GM10248 (cell line): ENCODE data around the gene CBX3.
"Not testable (repeated sequence)": the region's sequence is repeated elsewhere in the genome, so short reads cannot be mapped to it uniquely, and the experiment has no call there.

Source experiments
- CTCF ChIA-PET: fragments of 300-600 bp; sonication (Branson Sonifier 250); formaldehyde crosslinking; extraction: SDS; loops from one replicate; lab custom pipeline; 2021; ENCODE audit warnings: antibody characterized with exemption; lab: Yijun Ruan, JAX
- POLR2A ChIA-PET: fragments of 350-650 bp; sonication (Branson Sonifier 250); formaldehyde crosslinking; extraction: SDS; loops from one replicate; lab custom pipeline; 2020; ENCODE audit warnings: antibody characterized with exemption; lab: Yijun Ruan, JAX
- DNase-seq: peaks from one replicate; pipeline ENCODE4 v3.0.0; 2012; ENCODE audit errors: extremely low spot score
- CTCF ChIP-seq: IDR thresholded peaks from 2 replicates; pipeline ENCODE4 v1.5.1; 2012; ENCODE audit warnings: mild to moderate bottlenecking, low read depth; ENCODE audit errors: extremely low read depth, missing control alignments, control extremely low read depth

CBX3 gene

DNA sequence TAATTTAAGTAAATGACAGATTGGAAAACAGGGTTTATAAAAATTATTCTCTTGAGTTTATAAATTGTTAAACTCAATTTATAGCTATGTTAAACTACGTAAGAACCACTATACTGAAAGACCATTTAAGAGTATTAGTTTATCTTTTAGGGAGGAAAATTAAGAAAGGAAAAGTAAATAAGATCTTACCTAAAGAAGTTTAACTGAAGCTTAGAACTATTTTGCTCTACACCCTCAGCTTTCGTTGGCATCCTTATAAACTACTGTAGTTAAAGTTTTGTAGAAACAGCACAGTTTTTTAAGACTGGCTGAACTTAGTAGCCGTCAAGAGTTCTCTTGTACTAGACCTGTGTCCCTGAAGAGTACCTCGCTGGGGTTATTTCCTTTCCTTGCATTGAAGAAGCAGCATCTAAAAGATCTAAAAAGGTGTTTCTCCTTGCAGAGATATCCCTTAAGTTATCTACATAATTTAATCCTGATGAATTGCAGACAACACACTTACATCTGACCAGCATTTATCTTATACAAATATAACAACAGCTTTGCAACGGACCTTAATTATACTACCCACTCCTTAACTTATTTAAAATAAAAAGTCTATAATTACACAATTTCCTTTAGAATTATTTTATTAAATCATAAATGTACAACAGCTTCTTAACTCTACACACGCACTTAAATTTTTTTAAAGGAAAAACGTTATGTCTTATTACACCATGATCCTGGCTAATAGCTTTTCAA is 10.1 kb upstream of the CBX3 start:
- ChIA-PET POLR2A (interaction anchor here (0.7 to 2.1 kb wide), 7 partner anchors 8 to 39 kb away, joined by 3 to 11 read pairs (median 5); partner anchors contain the start of genes CBX3, HNRNPA2B1 and NFE2L3), CTCF (interaction anchor here (0.8 to 3.2 kb wide), 9 partner anchors 9 to 299 kb away, joined by 3 to 11 read pairs (median 9); no protein-coding TSS in a partner anchor)
- DNase-seq: no peak
- no peak for TF ChIP-seq CTCF

- CTCF ChIA-PET: interaction anchor here (0.7 to 3.2 kb wide), 10 partner anchors 8 to 299 kb away, joined by 3 to 11 read pairs (median 9); partner anchors contain the start of gene NFE2L3
- POLR2A ChIA-PET: interaction anchor here (0.7 to 2.1 kb wide), 8 partner anchors 9 to 143 kb away, joined by 3 to 11 read pairs (median 3); partner anchors contain the start of genes CBX3, HNRNPA2B1 and NFE2L3
- no peak for TF ChIP-seq CTCF
- no peak for DNase-seq
These were observed 9.5 kb upstream of the CBX3 start for GRCh38 chr7:26191974-26192479.

DNA sequence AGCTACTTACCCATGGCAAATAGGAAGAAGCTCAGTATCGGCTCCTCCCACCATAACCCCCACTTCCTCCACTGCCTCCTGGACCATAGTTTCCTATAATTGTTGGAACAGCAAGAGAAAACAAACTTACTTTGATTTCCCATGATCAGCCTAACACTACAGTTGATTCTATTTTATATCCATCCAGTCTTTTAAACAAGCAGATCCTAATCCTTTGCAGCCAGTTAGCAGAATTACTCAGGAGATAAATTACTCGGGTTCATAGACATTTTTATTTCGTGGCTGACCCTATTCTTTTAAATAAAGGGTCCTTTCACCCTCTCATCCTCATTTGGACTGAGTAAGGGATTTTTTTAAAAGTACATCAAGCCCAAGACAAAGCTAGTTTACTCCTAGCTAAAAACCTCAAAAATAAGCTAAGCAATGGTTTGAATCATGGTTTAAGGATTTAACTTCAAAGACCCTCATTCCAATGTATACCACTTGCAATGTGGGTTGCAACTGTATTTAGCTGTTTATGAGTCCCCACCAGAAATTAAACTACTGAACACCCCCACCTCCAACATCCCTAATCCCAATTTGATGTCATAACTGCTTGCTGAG is 9.0 kb upstream of the CBX3 start:
- CTCF ChIA-PET: interaction anchor here (0.7 to 3.2 kb wide), 10 partner anchors 12 to 300 kb away, joined by 3 to 11 read pairs (median 9); partner anchors contain the start of gene NFE2L3
- TF ChIP-seq CTCF: no peak

DNA sequence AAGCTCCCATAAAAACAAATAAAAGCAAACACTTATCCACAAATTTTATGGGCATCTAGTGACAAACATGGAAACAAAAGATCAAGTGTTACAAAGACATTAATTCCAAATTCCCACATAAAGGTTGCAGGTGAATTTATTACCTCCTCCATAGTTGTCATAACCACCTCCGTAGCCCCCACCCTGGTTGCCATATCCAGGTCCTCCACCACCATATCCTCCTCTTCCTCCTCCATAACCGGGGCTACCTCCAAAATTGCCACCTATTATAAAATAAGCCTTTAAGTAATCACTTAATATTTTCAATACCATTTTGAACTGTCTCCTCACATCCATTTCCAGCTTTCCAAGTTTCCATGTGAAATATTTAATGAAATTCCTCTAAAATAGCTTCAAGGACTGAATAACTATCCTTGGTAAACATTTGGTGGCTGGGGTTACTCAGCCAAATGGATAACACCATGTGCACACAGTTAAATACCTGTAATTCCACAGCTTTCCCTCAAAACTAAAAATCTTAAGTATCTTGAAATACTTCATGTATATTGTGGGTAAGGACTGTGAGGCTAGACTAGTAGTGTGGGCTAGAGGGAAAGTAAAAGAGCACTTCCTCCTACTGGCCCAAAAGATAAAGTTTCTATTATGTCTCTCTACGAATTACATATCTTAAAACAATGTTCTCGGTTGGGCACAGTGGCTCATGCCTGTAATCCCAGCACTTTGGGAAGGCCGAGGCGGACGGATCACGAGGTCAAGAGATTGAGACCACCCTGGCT is 7.9 kb upstream of the CBX3 start:
- POLR2A ChIA-PET: interaction anchor here (1.1 to 2.1 kb wide), 4 partner anchors 11 to 42 kb away, joined by 3 to 11 read pairs (median 4); partner anchors contain the start of gene NFE2L3
- CTCF ChIA-PET: interaction anchor here (0.9 to 3.2 kb wide), 6 partner anchors 13 to 301 kb away, joined by 3 to 10 read pairs (median 9); partner anchors contain the start of gene NFE2L3
- TF ChIP-seq CTCF: no peak
- DNase-seq: no peak

More for the DNA sequence above, 9.0 kb upstream of the CBX3 start:
- DNase-seq: no peak
- POLR2A ChIA-PET: interaction anchor here (0.7 to 2.1 kb wide), 10 partner anchors 8 to 142 kb away, joined by 3 to 11 read pairs (median 3); partner anchors contain the start of genes CBX3, HNRNPA2B1 and NFE2L3

DNA sequence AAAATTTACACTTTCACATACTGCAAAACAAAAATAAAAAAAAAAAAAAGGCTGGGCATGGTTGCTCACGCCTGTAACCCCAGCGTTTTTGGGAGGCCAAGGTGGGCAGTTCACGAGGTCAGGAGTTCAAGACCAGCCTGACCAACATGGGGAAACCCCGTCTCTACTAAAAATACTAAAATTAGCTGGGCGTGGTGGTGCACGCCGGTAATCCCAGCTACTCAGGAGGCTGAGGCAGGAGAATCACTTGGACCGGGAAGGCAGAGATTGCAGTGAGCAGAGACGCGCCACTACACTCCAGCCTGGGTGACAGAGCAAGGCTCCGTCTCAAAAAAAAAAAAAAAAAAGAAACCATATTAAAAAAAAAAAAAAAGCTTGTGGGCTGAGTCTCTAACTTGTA is 6.8 kb upstream of the CBX3 start:
- ChIA-PET POLR2A (interaction anchor here (0.6 to 1.3 kb wide), 7 partner anchors 12 to 170 kb away, joined by 3 to 8 read pairs (median 6); no protein-coding TSS in a partner anchor), CTCF (interaction anchor here (0.9 to 1.3 kb wide), 3 partner anchors 28 to 104 kb away, joined by 3 to 4 read pairs (median 3); partner anchors contain the start of gene NFE2L3)
- DNase-seq: not testable (repeated sequence)

- CTCF ChIA-PET: interaction anchor here (0.9 to 1.3 kb wide), 3 partner anchors 28 to 104 kb away, joined by 3 to 4 read pairs (median 3); partner anchors contain the start of gene NFE2L3
These were observed 6.4 kb upstream of the CBX3 start for GRCh38 chr7:26195182-26195581.

More at GRCh38 chr7:26195182-26195581, 6.4 kb upstream of the CBX3 start:
- TF ChIP-seq CTCF: no peak
- no peak for DNase-seq
- POLR2A ChIA-PET: interaction anchor here (0.6 to 1.3 kb wide), 7 partner anchors 12 to 170 kb away, joined by 3 to 8 read pairs (median 6); no protein-coding TSS in a partner anchor
